ENCODE measurements around the gene IL3.

Gene IL3

GRCh38 chr5:132025403-132025971 lies 35.0 kb upstream of the IL3 start:
- no peak for DNase-seq

- no peak for DNase-seq
These were observed 33.9 kb upstream of the IL3 start for GRCh38 chr5:132026516-132027008.

- no peak for DNase-seq
These were observed 33.4 kb upstream of the IL3 start for GRCh38 chr5:132027027-132027426.

GRCh38 chr5:132029609-132030330 lies 30.7 kb upstream of the IL3 start:
- DNase-seq, result no peak

- DNase-seq, result no peak
These were observed 29.8 kb upstream of the IL3 start for GRCh38 chr5:132030610-132031009.

GRCh38 chr5:132032196-132032595 lies 28.3 kb upstream of the IL3 start:
- no peak for DNase-seq

- no peak for DNase-seq
These were observed 27.3 kb upstream of the IL3 start for GRCh38 chr5:132033122-132033521.

- no peak for DNase-seq
These were observed 23.1 kb upstream of the IL3 start for GRCh38 chr5:132037353-132037752.

- DNase-seq, result peak in 4 of 56 donors; percentile 8 to 26 (median 14)
These were observed 16.2 kb upstream of the IL3 start for GRCh38 chr5:132044207-132044606.

- DNase-seq, result no peak
These were observed 13.6 kb upstream of the IL3 start for GRCh38 chr5:132046880-132047299.

GRCh38 chr5:132049093-132049492 lies 11.4 kb upstream of the IL3 start:
- no peak for DNase-seq

GRCh38 chr5:132049559-132049958 lies 10.9 kb upstream of the IL3 start:
- no peak for DNase-seq

GRCh38 chr5:132050136-132050535 lies 10.3 kb upstream of the IL3 start:
- peak in 17 of 56 donors; percentile 5 to 65 (median 22) for DNase-seq

- no peak for DNase-seq
These were observed 9.5 kb upstream of the IL3 start for GRCh38 chr5:132050661-132051552.

GRCh38 chr5:132052520-132052919 lies 7.9 kb upstream of the IL3 start:
- no peak for DNase-seq

GRCh38 chr5:132053483-132053882 lies 7.0 kb upstream of the IL3 start:
- DNase-seq, result no peak

GRCh38 chr5:132054031-132054696 lies 6.3 kb upstream of the IL3 start:
- no peak for DNase-seq

- no peak for DNase-seq
These were observed 5.6 kb upstream of the IL3 start for GRCh38 chr5:132054697-132055440.

- DNase-seq, result no peak
These were observed 5.0 kb upstream of the IL3 start for GRCh38 chr5:132055441-132055807.

- DNase-seq, result no peak
These were observed 4.4 kb upstream of the IL3 start for GRCh38 chr5:132055808-132056609.
